Gastroesophageal sphincter (tissue), 3 donors: Measurements from ENCODE around the gene EML5.

Experiments
- EP300 ChIP-seq: sonication (generic); formaldehyde crosslinking; IDR thresholded peaks from one replicate; pipeline ENCODE4 v1.6.1; 2017; ENCODE audit warnings: antibody characterized with exemption, mild to moderate bottlenecking
- POLR2A ChIP-seq, 2 donors: fragments of 450-650 bp; IDR thresholded peaks; one replicate each; pipeline ENCODE4 v1.6.1; 2017; ENCODE audit warnings: antibody characterized with exemption in 2 of 2, mild to moderate bottlenecking in 2 of 2, moderate library complexity in 1 of 2
- POLR2AphosphoS5 ChIP-seq: sonication (generic); formaldehyde crosslinking; IDR thresholded peaks from one replicate; pipeline ENCODE4 v1.6.1; 2017; ENCODE audit warnings: antibody characterized with exemption
- TF ChIP-seq, protein P1 (sequence below), 4 experiments: fragments of 200-600 bp in 2 of 4; fragments of 450-650 bp in 2 of 4; sonication (generic) in 1 of 4; IDR thresholded peaks; one replicate each; pipeline ENCODE4 v1.5.1; 2017 to 2019; ENCODE audit warnings: antibody characterized with exemption in 4 of 4, mild to moderate bottlenecking in 2 of 4, moderate library complexity in 2 of 4

GRCh38 chr14:88597601-88598000 is 195.2 kb downstream of the EML5 start:
- TF ChIP-seq, protein P1, sequence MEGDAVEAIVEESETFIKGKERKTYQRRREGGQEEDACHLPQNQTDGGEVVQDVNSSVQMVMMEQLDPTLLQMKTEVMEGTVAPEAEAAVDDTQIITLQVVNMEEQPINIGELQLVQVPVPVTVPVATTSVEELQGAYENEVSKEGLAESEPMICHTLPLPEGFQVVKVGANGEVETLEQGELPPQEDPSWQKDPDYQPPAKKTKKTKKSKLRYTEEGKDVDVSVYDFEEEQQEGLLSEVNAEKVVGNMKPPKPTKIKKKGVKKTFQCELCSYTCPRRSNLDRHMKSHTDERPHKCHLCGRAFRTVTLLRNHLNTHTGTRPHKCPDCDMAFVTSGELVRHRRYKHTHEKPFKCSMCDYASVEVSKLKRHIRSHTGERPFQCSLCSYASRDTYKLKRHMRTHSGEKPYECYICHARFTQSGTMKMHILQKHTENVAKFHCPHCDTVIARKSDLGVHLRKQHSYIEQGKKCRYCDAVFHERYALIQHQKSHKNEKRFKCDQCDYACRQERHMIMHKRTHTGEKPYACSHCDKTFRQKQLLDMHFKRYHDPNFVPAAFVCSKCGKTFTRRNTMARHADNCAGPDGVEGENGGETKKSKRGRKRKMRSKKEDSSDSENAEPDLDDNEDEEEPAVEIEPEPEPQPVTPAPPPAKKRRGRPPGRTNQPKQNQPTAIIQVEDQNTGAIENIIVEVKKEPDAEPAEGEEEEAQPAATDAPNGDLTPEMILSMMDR (IDR thresholded peaks at IDR 0.05) = no peak
- TF ChIP-seq POLR2A (IDR thresholded peaks at IDR 0.05) (no peak), POLR2AphosphoS5 (no peak), EP300 (no peak)
